H1 (cell line): ENCODE results near the gene PRTG. TPM values are rescaled to one million over a fixed set of nuclear protein-coding genes. Genes with fewer than 3 reads are reported as not detected.

ENCODE experiments used
- CTCF ChIA-PET: fragments of 300-600 bp; sonication (Branson Sonifier 250); formaldehyde crosslinking; loops from one replicate; lab custom pipeline; 2021; ENCODE audit not compliant: partially characterized antibody; lab: Charles Lee
- POLR2A ChIA-PET: fragments of 300-600 bp; sonication (Branson Sonifier 250); formaldehyde crosslinking; loops from one replicate; lab custom pipeline; 2021; ENCODE audit warnings: inconsistent platforms; ENCODE audit not compliant: partially characterized antibody; lab: Charles Lee
- DNase-seq, 2 experiments: peaks; one replicate each; pipeline versions ENCODE4 v3.0.0 to v3.0.0-alpha.2; 2010 to 2022; ENCODE audit warnings: low spot score in 2 of 2, low read depth in 1 of 2, mixed read lengths in 1 of 2
- FAIRE-seq: peaks from 2 replicates; lab custom pipeline; 2011; peaks lifted over from hg19 to GRCh38; lab: Jason Lieb, UNC
- H2AFZ ChIP-seq: 2 replicates; pipeline ENCODE4 v1.8.1; 2012; ENCODE audit warnings: low read length, inconsistent platforms
- H2AK5ac ChIP-seq: 2 replicates; pipeline ENCODE4 v1.6.1; 2013; ENCODE audit warnings: low read depth, low read length
- H2BK120ac ChIP-seq: replicated peaks from 2 replicates; pipeline ENCODE3; 2013; ENCODE audit warnings: low read depth, low read length, inconsistent platforms
- H2BK12ac ChIP-seq: 2 replicates; pipeline ENCODE4 v1.6.1; 2013; ENCODE audit warnings: low read depth, low read length
- H2BK15ac ChIP-seq: 2 replicates; pipeline ENCODE4 v1.6.1; 2013; ENCODE audit warnings: low read length
- H2BK20ac ChIP-seq: 2 replicates; pipeline ENCODE4 v1.6.1; 2013; ENCODE audit warnings: low read length
- H2BK5ac ChIP-seq: 2 replicates; pipeline ENCODE4 v1.6.1; 2013; ENCODE audit warnings: low read depth, low read length
- H3K14ac ChIP-seq: 2 replicates; pipeline ENCODE4 v1.6.1; 2013; ENCODE audit warnings: inconsistent platforms; ENCODE audit not compliant: insufficient read length
- H3K18ac ChIP-seq: 2 replicates; pipeline ENCODE4 v1.6.1; 2013; ENCODE audit warnings: low read length; ENCODE audit errors: extremely low read depth
- H3K23ac ChIP-seq: 2 replicates; pipeline ENCODE4 v1.6.1; 2013; ENCODE audit warnings: inconsistent platforms; ENCODE audit not compliant: insufficient read length
- H3K23me2 ChIP-seq: 2 replicates; pipeline ENCODE4 v1.6.1; 2013; ENCODE audit warnings: low read depth, low read length
- H3K27ac ChIP-seq: 2 replicates; pipeline ENCODE4 v1.6.1; 2011; ENCODE audit warnings: low read depth, low read length, inconsistent platforms
- H3K27me3 ChIP-seq, 4 experiments: replicated peaks in 1 of 4; 1 replicate in 1 of 4; 2 replicates in 3 of 4; pipeline versions ENCODE4 v1.6.1 to v1.8.1; 2011 to 2013; ENCODE audit warnings: low read length in 3 of 4, mild to moderate bottlenecking in 3 of 4, inconsistent platforms in 2 of 4, mixed read lengths in 2 of 4, moderate library complexity in 1 of 4; ENCODE audit not compliant: control insufficient read depth in 3 of 4, insufficient read depth in 3 of 4; ENCODE audit errors: extremely low read depth in 1 of 4
- H3K36me3 ChIP-seq, 4 experiments: 2 replicates each; pipeline versions ENCODE4 v1.6.1 to v1.8.1; 2011 to 2013; ENCODE audit warnings: mild to moderate bottlenecking in 4 of 4, low read length in 3 of 4, moderate library complexity in 2 of 4, control low read depth in 1 of 4, inconsistent platforms in 1 of 4; ENCODE audit not compliant: insufficient read depth in 4 of 4, control insufficient read depth in 2 of 4
- H3K4ac ChIP-seq: replicated peaks from 2 replicates; pipeline ENCODE3; 2013; ENCODE audit warnings: low read length, low read depth, mixed read lengths, inconsistent platforms; ENCODE audit not compliant: insufficient read length
- H3K4me1 ChIP-seq, 4 experiments: replicated peaks in 1 of 4; 1 replicate in 1 of 4; 2 replicates in 3 of 4; pipeline versions ENCODE4 v1.6.1 to v1.8.1; 2011 to 2013; ENCODE audit warnings: low read length in 3 of 4, inconsistent platforms in 2 of 4, mixed read lengths in 1 of 4; ENCODE audit not compliant: insufficient read depth in 4 of 4, control insufficient read depth in 3 of 4
- H3K4me2 ChIP-seq, 2 experiments: 2 replicates each; pipeline versions ENCODE4 v1.6.1 to v1.8.1; 2011 to 2013; ENCODE audit warnings: low read depth in 2 of 2, low read length in 2 of 2, control low read depth in 1 of 2, inconsistent platforms in 1 of 2, mild to moderate bottlenecking in 1 of 2; ENCODE audit not compliant: insufficient read depth in 1 of 2
- H3K4me3 ChIP-seq, 4 experiments: fragments of 200-600, 300-600 bp in 1 of 4; sonication (generic), shearing (Covaris generic), sonication (Bioruptor Twin) in 1 of 4; 2 replicates each; pipeline versions ENCODE4 v1.5.1 to v1.8.1; 2011 to 2016; ENCODE audit warnings: low read length in 4 of 4, low read depth in 3 of 4, control low read depth in 2 of 4, inconsistent platforms in 2 of 4, mild to moderate bottlenecking in 2 of 4, mixed read lengths in 1 of 4, moderate library complexity in 1 of 4; ENCODE audit not compliant: insufficient read depth in 2 of 4; ENCODE audit errors: extremely low read depth in 1 of 4
- H3K56ac ChIP-seq: replicated peaks from 2 replicates; pipeline ENCODE3; 2013; ENCODE audit warnings: low read depth, mild to moderate bottlenecking, mixed read lengths, low read length, inconsistent platforms; ENCODE audit not compliant: insufficient read length
- H3K79me1 ChIP-seq: 2 replicates; pipeline ENCODE4 v1.6.1; 2013; ENCODE audit warnings: low read depth, low read length, control low read depth
- H3K79me2 ChIP-seq, 2 experiments: 2 replicates each; pipeline versions ENCODE4 v1.6.1 to v1.8.1; 2012 to 2013; ENCODE audit warnings: low read length in 2 of 2, mild to moderate bottlenecking in 2 of 2, inconsistent platforms in 1 of 2; ENCODE audit not compliant: insufficient read depth in 2 of 2, control insufficient read depth in 1 of 2
- H3K9ac ChIP-seq, 4 experiments: replicated peaks in 1 of 4; 1 replicate in 1 of 4; 2 replicates in 3 of 4; pipeline versions ENCODE4 v1.6.1 to v1.8.1; 2011 to 2013; ENCODE audit warnings: low read depth in 3 of 4, low read length in 3 of 4, control low read depth in 2 of 4, mild to moderate bottlenecking in 2 of 4, moderate library complexity in 2 of 4, inconsistent platforms in 1 of 4; ENCODE audit errors: extremely low read depth in 1 of 4
- H3K9me3 ChIP-seq, 2 experiments: 2 replicates each; pipeline versions ENCODE4 v1.6.1 to v1.8.1; 2012 to 2013; ENCODE audit warnings: mild to moderate bottlenecking in 2 of 2, moderate library complexity in 2 of 2, control low read depth in 1 of 2, inconsistent platforms in 1 of 2, low read depth in 1 of 2, low read length in 1 of 2, mixed read lengths in 1 of 2; ENCODE audit not compliant: insufficient read depth in 2 of 2
- H4K20me1 ChIP-seq, 2 experiments: replicated peaks in 1 of 2; 2 replicates each; pipeline versions ENCODE3 to v1.8.1; 2011 to 2013; ENCODE audit warnings: inconsistent platforms in 2 of 2, low read length in 2 of 2, mild to moderate bottlenecking in 1 of 2; ENCODE audit not compliant: insufficient read depth in 2 of 2, control insufficient read depth in 1 of 2
- H4K5ac ChIP-seq: 2 replicates; pipeline ENCODE4 v1.6.1; 2013; ENCODE audit warnings: low read length, low read depth, mixed read lengths, inconsistent platforms; ENCODE audit not compliant: insufficient read length
- H4K8ac ChIP-seq: 2 replicates; pipeline ENCODE4 v1.8.0; 2013; ENCODE audit warnings: mild to moderate bottlenecking, moderate library complexity, low read length, inconsistent platforms; ENCODE audit not compliant: insufficient read depth; ENCODE audit errors: extremely low read depth
- H4K91ac ChIP-seq: replicated peaks from 2 replicates; pipeline ENCODE3; 2013; ENCODE audit warnings: low read length, mixed read lengths, inconsistent platforms; ENCODE audit not compliant: insufficient read length
- WGBS, 2 experiments: shearing (Covaris generic) in 1 of 2; methylation state at CpG; one replicate each; pipeline versions ENCODE4 v1.1.6 to v1.1.7; 2013 to 2015; ENCODE audit warnings: low lambda C conversion rate in 2 of 2, mixed read lengths in 2 of 2, inconsistent platforms in 1 of 2, low coverage in 1 of 2, missing lambda C conversion rate in 1 of 2; ENCODE audit not compliant: insufficient replicate concordance in 2 of 2, insufficient coverage in 1 of 2, insufficient read length in 1 of 2; ENCODE audit errors: extremely low coverage in 1 of 2, missing lambda C conversion rate in 1 of 2; 5-methylcytosine and 5-hydroxymethylcytosine counted together
- polyA plus RNA-seq, 7 experiments: library from polyadenylated mRNA; depleted of rRNA in 3 of 7; stranded (reverse) in 5 of 7; unstranded in 2 of 7; fragments of >200 nt in 5 of 7; fragments of 200-250 nt in 2 of 7; gene quantifications; 1 replicate in 5 of 7; 2 replicates in 1 of 7; 4 replicates in 1 of 7; pipeline versions ENCODE4 v1.2.1 to v1.2.3, GENCODE V29; 2011 to 2013; ENCODE audit warnings: missing spikeins in 2 of 7, mixed read lengths in 2 of 7
- total RNA-seq: library from RNA; stranded (reverse); fragmentation: NEBNext Ultra II Directional; extraction: Animal tissue kit (Norgen Biotek cat#: 25700); gene quantifications from 2 replicates; pipeline ENCODE4 v1.2.1, GENCODE V29; 2021
- TF ChIP-seq, protein P1 (sequence below): IDR thresholded peaks from 2 replicates; pipeline ENCODE4 v1.6.1; 2011; ENCODE audit warnings: low read length, improper control_type of control experiment

PRTG gene
- total and polyA plus RNA-seq, 2 of the 8 experiments (the other 6 are each of a cell fraction or from before 2014, with no cell fraction given), result 3.1 to 3.2 TPM

DNA sequence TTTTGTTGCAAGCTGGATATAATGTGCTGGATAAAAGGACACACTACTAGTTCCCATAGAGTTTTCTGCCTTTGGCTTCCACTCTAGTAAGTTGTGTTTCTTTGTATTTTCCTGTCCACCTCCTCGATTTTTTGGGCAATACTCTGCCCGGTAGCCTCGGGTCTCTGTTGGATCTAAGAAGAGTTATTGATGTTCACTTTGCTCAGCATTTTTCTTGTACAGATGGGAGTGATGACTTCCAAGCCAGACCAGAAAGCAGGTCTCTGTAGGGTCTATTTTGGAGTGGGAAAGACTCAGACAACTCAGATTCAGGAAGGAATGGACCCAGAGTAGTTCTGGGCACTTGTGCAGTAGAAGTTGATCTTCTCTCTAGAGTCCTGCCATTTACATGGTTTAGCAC, 36.0 kb upstream of the PRTG start:
- H3K79me1 ChIP-seq, result no peaks in the 10 kb centered on the region
- H3K27ac ChIP-seq, result no peak overlapping the region
- no peak overlapping the region for H2BK20ac ChIP-seq
- H4K20me1 ChIP-seq, result no peaks in the 10 kb centered on the region
- no peak overlapping the region for H3K4ac ChIP-seq
- no peak overlapping the region for H3K23ac ChIP-seq
- POLR2A ChIA-PET, result no interaction called here
- H2BK120ac ChIP-seq, result no peak overlapping the region
- 0 out of 4 replicates have a peak, but pooled peaks cover 0 to 2% of the 10 kb centered on the region in 2 experiments for H3K9me3 ChIP-seq
- H3K14ac ChIP-seq, result no peak overlapping the region
- H3K18ac ChIP-seq, result no peak overlapping the region
- no peak overlapping the region for H2BK5ac ChIP-seq
- H4K5ac ChIP-seq, result no peak overlapping the region
- peaks cover 0 to 4% (median 0%) of the 10 kb centered on the region in 4 experiments; a peak in 1 of 7 replicates for H3K4me1 ChIP-seq
- no peak overlapping the region for H4K8ac ChIP-seq
- H2BK15ac ChIP-seq, result no peak overlapping the region
- no peak overlapping the region for H3K56ac ChIP-seq
- CTCF ChIA-PET, result no interaction called here
- H2AFZ ChIP-seq, result no peak overlapping the region
- TF ChIP-seq, protein P1, sequence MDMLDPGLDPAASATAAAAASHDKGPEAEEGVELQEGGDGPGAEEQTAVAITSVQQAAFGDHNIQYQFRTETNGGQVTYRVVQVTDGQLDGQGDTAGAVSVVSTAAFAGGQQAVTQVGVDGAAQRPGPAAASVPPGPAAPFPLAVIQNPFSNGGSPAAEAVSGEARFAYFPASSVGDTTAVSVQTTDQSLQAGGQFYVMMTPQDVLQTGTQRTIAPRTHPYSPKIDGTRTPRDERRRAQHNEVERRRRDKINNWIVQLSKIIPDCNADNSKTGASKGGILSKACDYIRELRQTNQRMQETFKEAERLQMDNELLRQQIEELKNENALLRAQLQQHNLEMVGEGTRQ, result no peak
- H3K23me2 ChIP-seq, result no peaks in the 10 kb centered on the region; the same call in 1 of the 2 replicates
- no peaks in the 10 kb centered on the region for H3K36me3 ChIP-seq
- H2BK12ac ChIP-seq, result no peak overlapping the region
- no peak overlapping the region for H3K4me2 ChIP-seq
- FAIRE-seq (no peak), DNase-seq (no peak)
- H3K79me2 ChIP-seq, result no peaks in the 10 kb centered on the region
- H3K4me3 ChIP-seq, result no peak overlapping the region
- 95% methylated on average over 3 of the region's 3 CpGs; no CpG with 5 or more reads in 1 of the 2 experiments for WGBS, 2 experiments
- no peaks in the 10 kb centered on the region for H3K27me3 ChIP-seq
- H3K9ac ChIP-seq, result no peak overlapping the region
- no peak overlapping the region for H2AK5ac ChIP-seq
- no peak overlapping the region for H4K91ac ChIP-seq
